K562 (cell line): ENCODE measurements around the gene KLB. TPM values are rescaled to one million over a fixed set of nuclear protein-coding genes. Genes with fewer than 3 reads are reported as not detected.
A peak's percentile ranks its signal among the peaks of the same experiment; 100 is the strongest.

Experiments
- ATAC-seq: fragments of 200-7000 bp; cut with Tn5 transposase; 3 replicates; pipeline ENCODE4 v1.9.1; 2020; ENCODE audit warnings: moderate library complexity
- BruUV-seq: library from RNA; stranded (reverse); fragments of 400-500 nt; replicated peaks from 2 replicates; lab custom pipeline; 2021; lab: Mats Ljungman, UMichigan
- CTCF ChIA-PET: fragments of 300-600 bp; formaldehyde crosslinking; extraction: SDS; loops from one replicate; lab custom pipeline; 2021; ENCODE audit warnings: low intra/inter-chr PET ratio; lab: Yijun Ruan, JAX
- POLR2A ChIA-PET: fragments of 300-600, 350-650 bp; sonication (Branson Sonifier 250); formaldehyde crosslinking; extraction: SDS; loops from one replicate; lab custom pipeline; 2021; ENCODE audit warnings: antibody characterized with exemption, inconsistent platforms; lab: Yijun Ruan, JAX
- DNase-seq, 4 experiments: peaks; one replicate each; pipeline versions ENCODE4 v3.0.0 to v3.0.0-alpha.2; 2011 to 2018; ENCODE audit warnings: low spot score in 3 of 4, mixed read lengths in 3 of 4; ENCODE audit errors: extremely low read depth in 1 of 4
- FAIRE-seq: peaks from 2 replicates; lab custom pipeline; 2011; peaks lifted over from hg19 to GRCh38; lab: Jason Lieb, UNC
- H2AFZ ChIP-seq: 2 replicates; pipeline ENCODE4 v1.6.0; 2011; ENCODE audit warnings: low read depth, low read length, control low read depth, inconsistent platforms
- H3K27ac ChIP-seq: fragments of 200-600 bp; 3 replicates; pipeline ENCODE4 v1.8.0; 2011; ENCODE audit warnings: low read depth, mild to moderate bottlenecking, control low read depth, inconsistent platforms, low read length, moderate library complexity, mixed read lengths; ENCODE audit errors: extremely low read depth
- H3K27me3 ChIP-seq, 2 experiments: fragments of 300-600 bp in 1 of 2; 2 replicates in 1 of 2; 3 replicates in 1 of 2; pipeline versions ENCODE4 v1.6.0 to v1.8.0; 2011; ENCODE audit warnings: inconsistent platforms in 2 of 2, low read length in 2 of 2, mild to moderate bottlenecking in 1 of 2, mixed read lengths in 1 of 2, moderate library complexity in 1 of 2; ENCODE audit not compliant: control insufficient read depth in 2 of 2, insufficient read depth in 2 of 2
- H3K36me3 ChIP-seq: fragments of 300-600 bp; 3 replicates; pipeline ENCODE4 v1.8.0; 2011; ENCODE audit warnings: mild to moderate bottlenecking, low read length, inconsistent platforms; ENCODE audit not compliant: control insufficient read depth, insufficient read depth
- H3K4me1 ChIP-seq, 2 experiments: fragments of 200-600 bp in 1 of 2; replicated peaks in 1 of 2; 2 replicates in 1 of 2; 3 replicates in 1 of 2; pipeline versions ENCODE4 v1.5.1 to v1.8.0; 2011; ENCODE audit warnings: inconsistent platforms in 2 of 2, low read length in 2 of 2, mild to moderate bottlenecking in 1 of 2, mixed read lengths in 1 of 2, moderate library complexity in 1 of 2; ENCODE audit not compliant: control insufficient read depth in 2 of 2, insufficient read depth in 2 of 2
- H3K4me2 ChIP-seq: 2 replicates; pipeline ENCODE4 v1.6.1; 2011; ENCODE audit warnings: low read length, control low read depth, inconsistent platforms, mixed read lengths; ENCODE audit not compliant: insufficient read depth
- H3K4me3 ChIP-seq: fragments of 200-600 bp; sonication (generic), shearing (Covaris generic); 2 replicates; pipeline ENCODE4 v1.5.1; 2016; ENCODE audit warnings: control low read depth, inconsistent platforms
- H3K79me2 ChIP-seq: fragments of 200-600 bp; 3 replicates; pipeline ENCODE4 v1.8.0; 2011; ENCODE audit warnings: low read length, inconsistent platforms; ENCODE audit not compliant: control insufficient read depth, insufficient read depth
- H3K9ac ChIP-seq, 2 experiments: 2 replicates each; pipeline versions ENCODE4 v1.6.0 to v1.6.1; 2011; ENCODE audit warnings: low read depth in 2 of 2, low read length in 2 of 2, control low read depth in 1 of 2, inconsistent platforms in 1 of 2, mild to moderate bottlenecking in 1 of 2, mixed read lengths in 1 of 2; ENCODE audit not compliant: insufficient read depth in 1 of 2
- H3K9me1 ChIP-seq: one replicate; pipeline ENCODE4 v1.6.0; 2011; ENCODE audit warnings: inconsistent platforms, mild to moderate bottlenecking, low read length, moderate library complexity; ENCODE audit not compliant: control insufficient read depth, insufficient read depth
- H3K9me3 ChIP-seq: replicated peaks from 2 replicates; pipeline ENCODE4 v1.5.1; 2011; ENCODE audit warnings: low read depth, low read length, inconsistent platforms; ENCODE audit not compliant: control insufficient read depth, insufficient read depth
- H4K20me1 ChIP-seq: replicated peaks from 2 replicates; pipeline ENCODE4 v1.6.1; 2011; ENCODE audit warnings: low read length, inconsistent platforms, mixed read lengths; ENCODE audit not compliant: control insufficient read depth, insufficient read depth
- CBFB ChIP-seq: sonication (generic); formaldehyde crosslinking; IDR thresholded peaks from 2 replicates; pipeline ENCODE4 v1.4.0; 2020; ENCODE audit warnings: mild to moderate bottlenecking, missing genetic modification reagents
- CBX5 ChIP-seq: IDR thresholded peaks from 2 replicates; pipeline ENCODE4 v1.6.1; 2014; ENCODE audit warnings: low read depth, borderline replicate concordance
- CHCHD3 ChIP-seq: fragments of 250-450 bp; sonication (Bioruptor Pico); IDR thresholded peaks from 2 replicates; pipeline ENCODE4 v2.1.2; 2022; ENCODE audit warnings: mild to moderate bottlenecking
- ESRRA ChIP-seq: fragments of 450-650 bp; IDR thresholded peaks from 2 replicates; pipeline ENCODE4 v1.6.1; 2014; ENCODE audit warnings: low read depth, mild to moderate bottlenecking, moderate library complexity, borderline replicate concordance
- ETV5 ChIP-seq: sonication (generic); formaldehyde crosslinking; IDR thresholded peaks from 2 replicates; pipeline ENCODE4 v1.4.0; 2020; ENCODE audit warnings: low read depth, mild to moderate bottlenecking, missing genetic modification reagents
- FIP1L1 ChIP-seq: fragments of 200-400 bp; formaldehyde crosslinking; IDR thresholded peaks from 2 replicates; pipeline ENCODE4 v1.6.1; 2018; ENCODE audit warnings: mild to moderate bottlenecking, low read depth, low read length; ENCODE audit not compliant: poor library complexity, severe bottlenecking
- FOXK2 ChIP-seq, 2 experiments: fragments of 450-650 bp; IDR thresholded peaks in 1 of 2; conservative IDR thresholded peaks in 1 of 2; 2 replicates each; pipeline ENCODE4 v1.6.1; 2016; ENCODE audit warnings: low read depth in 2 of 2, mild to moderate bottlenecking in 1 of 2
- HMBOX1 ChIP-seq: sonication (generic); IDR thresholded peaks from 2 replicates; pipeline ENCODE4 v1.6.1; 2016
- HOMEZ ChIP-seq: fragments of 250-450 bp; sonication (Bioruptor Pico); IDR thresholded peaks from 2 replicates; pipeline ENCODE4 v1.4.0; 2020; ENCODE audit warnings: mild to moderate bottlenecking, moderate library complexity
- NCOA6 ChIP-seq: fragments of 450-650 bp; IDR thresholded peaks from 2 replicates; pipeline ENCODE4 v1.6.1; 2017; ENCODE audit warnings: mild to moderate bottlenecking
- NUFIP1 ChIP-seq: fragments of 450-650 bp; IDR thresholded peaks from 2 replicates; pipeline ENCODE4 v1.6.1; 2018; ENCODE audit not compliant: partially characterized antibody
- PHF8 ChIP-seq: fragments of 200-600 bp; sonication (generic); IDR thresholded peaks from 2 replicates; pipeline ENCODE4 v1.6.1; 2012; ENCODE audit warnings: mixed run types, mild to moderate bottlenecking, inconsistent platforms, low read length, moderate library complexity, borderline replicate concordance
- PML ChIP-seq: IDR thresholded peaks from 2 replicates; pipeline ENCODE4 v1.6.1; 2012; ENCODE audit warnings: low read length, inconsistent platforms
- RAD51 ChIP-seq: fragments of 450-650 bp; IDR thresholded peaks from 2 replicates; pipeline ENCODE4 v1.7.1; 2016; ENCODE audit warnings: low read depth, mild to moderate bottlenecking, borderline replicate concordance
- SMARCC2 ChIP-seq: fragments of 450-650 bp; IDR thresholded peaks from 2 replicates; pipeline ENCODE4 v1.6.1; 2017; ENCODE audit warnings: antibody characterized with exemption, moderate library complexity, mild to moderate bottlenecking, low read depth
- SOX6 ChIP-seq: fragments of 450-650 bp; IDR thresholded peaks from 2 replicates; pipeline ENCODE4 v1.6.1; 2014; ENCODE audit warnings: mild to moderate bottlenecking
- SREBF1 ChIP-seq: fragments of 150-350 bp; IDR thresholded peaks from 2 replicates; pipeline ENCODE4 v1.6.1; 2014; ENCODE audit warnings: antibody characterized with exemption, low read depth, low read length, borderline replicate concordance
- TEAD4 ChIP-seq, 2 experiments: sonication (generic) in 1 of 2; formaldehyde crosslinking in 1 of 2; IDR thresholded peaks; 2 replicates each; pipeline versions ENCODE4 v1.6.1 to v1.8.0; 2012 to 2022; ENCODE audit warnings: borderline replicate concordance in 1 of 2, inconsistent platforms in 1 of 2, low read length in 1 of 2, mild to moderate bottlenecking in 1 of 2, missing genetic modification reagents in 1 of 2
- ZNF444 ChIP-seq: fragments of 250-450 bp; sonication (Bioruptor Pico); IDR thresholded peaks from 2 replicates; pipeline ENCODE4 v1.4.0; 2020; ENCODE audit warnings: mild to moderate bottlenecking, moderate library complexity
- WGBS: fragments of 100-300 bp; shearing (Covaris generic); methylation state at CpG from one replicate; pipeline ENCODE4 v1.1.6; 2016; ENCODE audit warnings: low coverage, mixed read lengths; ENCODE audit not compliant: insufficient coverage; ENCODE audit errors: missing lambda C conversion rate; 5-methylcytosine and 5-hydroxymethylcytosine counted together
- in situ Hi-C: fragments of 300-500 bp; cut with MboI; formaldehyde crosslinking; loops from 4 replicates; pipeline ENCODE4 v1.15.0; 2018; ENCODE audit warnings: inconsistent platforms, mixed read lengths
- intact Hi-C: fragments of 100-400 bp; cut with micrococcal nuclease; formaldehyde crosslinking; loops from 2 replicates; pipeline ENCODE4 v1.14.2; 2022
- polyA plus RNA-seq, 8 experiments: library from polyadenylated mRNA; depleted of rRNA in 4 of 8; stranded (reverse) in 5 of 8; unstranded in 3 of 8; fragments of >200 nt; fragmentation: Nextera tagmentation in 2 of 8; fragmentation: Illumina TruSeq in 1 of 8; extraction: Ambion mirVana in 2 of 8; extraction: Trizol in 1 of 8; gene quantifications; 2 replicates each; pipeline versions ENCODE4 v1.2.1 to v1.2.3, GENCODE V29; 2011 to 2014; ENCODE audit warnings: inconsistent platforms in 1 of 8, missing spikeins in 1 of 8
- total RNA-seq, 7 experiments: library from RNA; depleted of rRNA in 6 of 7; stranded (reverse); fragments of >200 nt in 6 of 7; fragmentation: Illumina TruSeq in 2 of 7; extraction: Trizol in 2 of 7; gene quantifications; 2 replicates each; pipeline versions ENCODE4 v1.2.1 to v1.2.3, GENCODE V29; 2011 to 2021; ENCODE audit warnings: low replicate concordance in 1 of 7
- TF ChIP-seq, protein P1 (sequence below), 2 experiments: fragments of 250-450 bp in 1 of 2; fragments of 450-650 bp in 1 of 2; sonication (Bioruptor Pico) in 1 of 2; IDR thresholded peaks; 2 replicates each; pipeline versions ENCODE4 v1.6.1 to v1.8.0; 2016 to 2021; ENCODE audit warnings: mild to moderate bottlenecking in 2 of 2, moderate library complexity in 2 of 2, missing compliant biosample characterization in 1 of 2, missing genetic modification characterization in 1 of 2

KLB gene
- total and polyA plus RNA-seq, 9 of the 15 experiments (the other 6 are each of a cell fraction or from before 2014, with no cell fraction given): 0.04 to 0.13 TPM; not detected in 7

GRCh38 chr4:39484582-39485272 is 78.0 kb downstream of the KLB start:
- H3K36me3 ChIP-seq: no peaks in the 10 kb centered on the region
- no peak overlapping the region for H2AFZ ChIP-seq
- intact Hi-C loops (no loop called here), in situ Hi-C loops (no loop called here)
- no peak overlapping the region; the same call in 2 of the 3 replicates for H3K27ac ChIP-seq
- no peaks in the 10 kb centered on the region for H3K79me2 ChIP-seq
- 36% methylated on average over 6 of the region's 6 CpGs for WGBS
- ATAC-seq: no peak; the same call in 2 of the 3 replicates
- H3K9ac ChIP-seq: no peak overlapping the region
- no peaks in the 10 kb centered on the region for H3K27me3 ChIP-seq
- peak; percentile 51 for FAIRE-seq
- ChIA-PET CTCF (no interaction called here), POLR2A (no interaction called here)
- H4K20me1 ChIP-seq: no peaks in the 10 kb centered on the region
- DNase-seq: peak in 1 of 4 experiments; percentile 45
- H3K9me1 ChIP-seq: no peaks in the 10 kb centered on the region
- H3K4me2 ChIP-seq: no peak overlapping the region
- peaks cover 2% of the 10 kb centered on the region; the same call in 1 of the 2 replicates for H3K9me3 ChIP-seq
- H3K4me3 ChIP-seq: no peak overlapping the region
- no TSS peak for BruUV-seq
- peaks cover 0 to 7% of the 10 kb centered on the region in 2 experiments; a peak in 2 of 5 replicates for H3K4me1 ChIP-seq
- TF ChIP-seq SMARCC2 (no peak), NCOA6 (no peak), PML (no peak), HMBOX1 (no peak), ESRRA (peak; percentile 70), ETV5 (CRISPR knock-in tag) (no peak), CBX5 (no peak; the same call in 1 of the 2 replicates), HOMEZ (CRISPR knock-in tag) (no peak), ZNF444 (CRISPR knock-in tag) (no peak), CHCHD3 (CRISPR knock-in tag) (no peak), PHF8 (no peak), SOX6 (peak; percentile 30; the same call in 1 of the 2 replicates), NUFIP1 (no peak), SREBF1 (no peak), RAD51 (no peak), TEAD4 (IDR thresholded peaks at IDR 0.05; ENCODE audit: low read length) (peak; percentile 64), TEAD4 (CRISPR knock-in tag; IDR thresholded peaks at IDR 0.05; ENCODE audit: borderline replicate concordance) (no peak), FOXK2 (conservative IDR thresholded peaks at IDR 0.05 in 1 of 2, IDR thresholded peaks at IDR 0.05 in 1 of 2; ENCODE audit: low read depth in 2 of 2) (no peak), CBFB (CRISPR knock-in tag) (no peak), FIP1L1 (no peak)
- TF ChIP-seq, protein P1, sequence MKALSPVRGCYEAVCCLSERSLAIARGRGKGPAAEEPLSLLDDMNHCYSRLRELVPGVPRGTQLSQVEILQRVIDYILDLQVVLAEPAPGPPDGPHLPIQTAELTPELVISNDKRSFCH (CRISPR knock-in tag; IDR thresholded peaks at IDR 0.05): no peak
- TF ChIP-seq, protein P1 (tag; IDR thresholded peaks at IDR 0.05): no peak
